ENCODE measurements around the gene TLE7. TPM values are rescaled to one million over a fixed set of nuclear protein-coding genes. Genes with fewer than 3 reads are reported as not detected.

Gene TLE7
- not detected for polyA plus RNA-seq (ENCODE audit: insufficient read length in 4 of 4)

DNA sequence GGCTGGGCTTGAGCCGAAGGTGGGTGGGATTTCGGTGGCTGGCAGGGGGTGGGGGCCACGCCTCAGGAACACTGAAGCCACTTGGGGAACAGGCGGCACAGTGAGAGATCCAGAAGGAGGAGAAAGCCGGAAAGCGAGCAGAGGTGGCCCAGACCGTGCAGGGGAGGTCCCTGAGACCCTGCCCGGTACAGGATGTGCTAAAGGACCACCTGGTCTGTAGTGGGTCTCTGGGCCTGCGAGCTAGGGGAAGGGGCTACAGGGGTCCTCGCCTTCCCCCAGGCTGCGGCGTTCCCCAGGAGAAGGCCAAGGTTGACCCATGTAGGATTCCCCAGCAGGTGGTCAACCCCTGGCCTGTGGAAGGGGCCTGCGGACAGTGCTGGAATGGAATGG is at the start of gene TLE7:
TLE7 (minus strand) TSS at position 4 of the 390 bp plus-strand sequence. CDS start 8,730 bp downstream, outside the sequence.
- DNase-seq (ENCODE audit: low read depth in 4 of 4, low spot score in 2 of 4), result no peak

GRCh38 chr16:71491054-71491453 is 49.2 kb upstream of the TLE7 start:
- DNase-seq (ENCODE audit: low read depth in 4 of 4, low spot score in 2 of 4), result no peak

GRCh38 chr16:71490361-71490760 is 48.5 kb upstream of the TLE7 start:
- DNase-seq (ENCODE audit: low read depth in 4 of 4, low spot score in 2 of 4), result no peak

DNA sequence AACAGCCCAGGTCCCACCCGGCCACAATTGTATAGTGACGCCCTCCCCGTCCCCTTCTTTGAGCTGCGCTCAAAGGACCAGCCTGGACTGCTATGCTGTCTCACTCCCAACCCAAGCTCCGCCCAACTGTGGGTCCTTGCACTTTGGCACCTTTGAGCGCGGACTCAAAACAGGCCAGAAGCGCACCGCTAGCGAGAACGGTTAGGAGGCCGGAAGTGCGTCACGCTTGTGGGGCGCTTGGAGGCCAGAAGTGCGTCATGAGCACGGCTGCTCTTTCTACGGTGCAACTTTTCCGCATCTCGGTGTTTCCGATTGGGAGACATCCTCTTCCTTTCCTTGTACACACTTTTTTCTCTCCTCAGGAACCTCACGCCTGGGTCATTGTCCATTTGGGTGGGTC is 47.3 kb upstream of the TLE7 start, which contains the start of gene ZNF19:
ZNF19 (minus strand) TSS at position 203 of the 400 bp plus-strand sequence. CDS start 7,210 bp downstream, outside the sequence.
- no peak for DNase-seq (ENCODE audit: low read depth in 4 of 4, low spot score in 2 of 4)

GRCh38 chr16:71484006-71484893 is 42.4 kb upstream of the TLE7 start:
- DNase-seq (ENCODE audit: low read depth in 4 of 4, low spot score in 2 of 4), result peak in 3 of 4 donors; percentile 79 to 84 (median 81)

DNA sequence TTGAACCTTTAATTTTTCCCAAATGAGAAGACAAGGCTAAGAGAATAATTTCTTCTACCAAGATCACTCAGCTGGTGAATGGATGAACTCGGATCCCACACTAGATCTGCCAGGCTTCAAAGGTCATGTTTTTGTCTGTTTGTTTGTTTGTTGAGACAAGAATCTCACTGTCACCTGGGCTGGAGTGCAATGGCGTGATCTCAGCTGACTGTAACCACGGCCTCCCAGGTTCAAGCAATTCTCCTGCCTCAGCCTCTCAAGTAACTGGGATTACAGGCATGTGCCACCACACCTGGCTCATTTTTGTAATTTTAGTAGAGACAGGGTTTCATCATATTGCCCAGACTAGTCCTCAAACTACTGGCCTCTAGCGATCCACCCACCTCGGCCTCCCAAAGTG is 40.7 kb upstream of the TLE7 start:
- DNase-seq (ENCODE audit: low read depth in 4 of 4, low spot score in 2 of 4), result no peak

DNA sequence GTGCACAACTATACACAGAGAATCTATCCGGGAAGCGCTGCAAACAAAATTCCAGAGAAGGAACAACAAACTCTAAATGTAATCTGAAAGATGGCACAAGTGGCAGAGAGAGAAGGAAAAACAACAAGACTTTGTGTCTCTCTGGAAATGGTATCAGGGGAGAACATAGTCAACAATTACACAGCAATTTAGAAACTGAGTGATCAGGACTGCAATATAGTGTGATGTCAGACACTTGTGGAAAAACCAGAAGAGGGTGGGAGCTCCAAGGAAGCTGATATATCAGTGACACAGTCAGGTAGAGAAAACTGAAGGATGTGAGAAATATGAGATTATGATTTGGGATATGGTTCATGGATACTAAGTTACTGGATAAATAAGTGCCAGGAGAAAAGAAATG is 39.1 kb upstream of the TLE7 start:
- DNase-seq (ENCODE audit: low read depth in 4 of 4, low spot score in 2 of 4), result no peak

DNA sequence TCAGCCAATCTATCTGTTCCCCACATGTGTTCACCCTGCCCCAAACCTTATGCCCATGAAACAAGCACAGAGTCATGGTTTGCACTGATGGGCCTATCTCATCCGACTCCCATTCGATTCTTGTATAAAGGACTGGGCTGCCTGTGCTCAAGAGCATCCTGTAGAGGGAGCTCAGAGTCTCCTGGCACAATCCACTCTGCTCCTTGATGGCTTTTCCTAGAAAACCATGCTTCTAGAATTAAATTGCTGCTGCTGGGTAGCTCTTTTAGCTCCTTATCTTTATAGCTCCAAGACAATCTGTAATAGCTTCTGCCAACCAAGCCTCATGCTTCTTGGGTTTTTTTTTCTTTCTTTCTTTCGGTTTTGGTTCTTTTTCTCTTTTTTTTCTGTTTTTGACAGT is 37.6 kb upstream of the TLE7 start:
- DNase-seq (ENCODE audit: low read depth in 4 of 4, low spot score in 2 of 4), result no peak

GRCh38 chr16:71476457-71477124 is 34.7 kb upstream of the TLE7 start:
- no peak for DNase-seq (ENCODE audit: low read depth in 4 of 4, low spot score in 2 of 4)

DNA sequence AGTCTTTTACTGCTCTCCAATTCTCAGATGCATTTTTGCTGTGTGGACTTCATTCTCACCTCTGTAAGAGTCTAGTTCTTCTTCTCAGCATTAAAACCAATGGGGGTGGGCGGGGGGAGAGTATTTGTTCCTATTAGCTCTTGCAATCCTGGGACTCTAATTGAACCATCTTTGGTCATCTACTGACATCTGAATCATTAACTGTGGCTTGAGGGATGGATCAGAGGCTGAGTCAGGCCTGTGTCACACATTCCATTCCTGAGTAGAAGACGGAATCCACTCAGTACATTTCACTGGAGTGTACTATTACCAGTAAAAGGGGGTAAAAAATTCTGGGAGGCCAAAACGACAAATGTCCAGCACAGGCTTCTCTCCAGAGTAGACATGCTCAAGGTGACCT is 33.0 kb upstream of the TLE7 start:
- DNase-seq (ENCODE audit: low read depth in 4 of 4, low spot score in 2 of 4), result no peak

- no peak for DNase-seq (ENCODE audit: low read depth in 4 of 4, low spot score in 2 of 4)
These were observed 32.0 kb upstream of the TLE7 start for GRCh38 chr16:71473891-71474290.

GRCh38 chr16:71472931-71473330 is 31.1 kb upstream of the TLE7 start:
- DNase-seq (ENCODE audit: low read depth in 4 of 4, low spot score in 2 of 4), result no peak

DNA sequence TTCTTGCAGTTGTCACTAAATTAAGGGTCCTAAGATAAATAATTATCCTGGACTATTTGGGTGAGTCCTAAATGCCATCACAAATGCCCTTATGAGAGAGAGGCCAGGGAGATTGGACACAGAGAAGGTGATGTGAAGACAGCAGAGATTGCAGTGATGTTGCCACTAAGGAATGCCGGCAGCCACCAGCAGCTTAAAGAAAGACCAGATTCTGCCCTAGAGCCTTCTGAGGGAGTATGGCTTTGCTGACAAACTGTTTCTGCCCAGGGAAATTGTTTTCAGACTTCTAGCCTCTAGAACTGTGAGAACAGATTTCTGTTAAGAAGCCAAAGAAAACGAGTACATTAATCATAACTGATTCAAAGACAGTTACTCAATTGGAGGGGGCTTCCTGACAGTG is 30.2 kb upstream of the TLE7 start:
- no peak for DNase-seq (ENCODE audit: low read depth in 4 of 4, low spot score in 2 of 4)

GRCh38 chr16:71467810-71468209 is 26.0 kb upstream of the TLE7 start:
- peak in 2 of 4 donors; percentile 40 to 41 for DNase-seq (ENCODE audit: low read depth in 4 of 4, low spot score in 2 of 4)

DNA sequence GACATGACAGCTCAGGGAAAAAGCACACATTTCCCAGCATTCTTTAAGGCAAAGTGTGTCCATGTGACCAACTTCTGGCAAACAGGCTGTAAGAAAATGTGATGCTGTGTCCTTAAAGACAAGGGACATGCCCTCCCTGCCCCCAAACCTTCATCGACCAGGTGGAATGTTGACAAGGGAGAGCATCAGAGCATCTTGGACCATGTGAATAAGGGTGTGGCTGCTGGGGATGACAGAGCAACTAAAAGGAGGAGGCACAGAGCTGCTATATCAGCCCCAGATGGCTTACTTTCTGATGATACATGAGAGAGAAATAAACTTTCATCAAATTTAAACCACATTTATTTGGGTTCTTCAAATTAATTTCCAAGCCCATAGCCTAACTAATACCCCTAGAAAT is 22.4 kb upstream of the TLE7 start:
- no peak for DNase-seq (ENCODE audit: low read depth in 4 of 4, low spot score in 2 of 4)

DNA sequence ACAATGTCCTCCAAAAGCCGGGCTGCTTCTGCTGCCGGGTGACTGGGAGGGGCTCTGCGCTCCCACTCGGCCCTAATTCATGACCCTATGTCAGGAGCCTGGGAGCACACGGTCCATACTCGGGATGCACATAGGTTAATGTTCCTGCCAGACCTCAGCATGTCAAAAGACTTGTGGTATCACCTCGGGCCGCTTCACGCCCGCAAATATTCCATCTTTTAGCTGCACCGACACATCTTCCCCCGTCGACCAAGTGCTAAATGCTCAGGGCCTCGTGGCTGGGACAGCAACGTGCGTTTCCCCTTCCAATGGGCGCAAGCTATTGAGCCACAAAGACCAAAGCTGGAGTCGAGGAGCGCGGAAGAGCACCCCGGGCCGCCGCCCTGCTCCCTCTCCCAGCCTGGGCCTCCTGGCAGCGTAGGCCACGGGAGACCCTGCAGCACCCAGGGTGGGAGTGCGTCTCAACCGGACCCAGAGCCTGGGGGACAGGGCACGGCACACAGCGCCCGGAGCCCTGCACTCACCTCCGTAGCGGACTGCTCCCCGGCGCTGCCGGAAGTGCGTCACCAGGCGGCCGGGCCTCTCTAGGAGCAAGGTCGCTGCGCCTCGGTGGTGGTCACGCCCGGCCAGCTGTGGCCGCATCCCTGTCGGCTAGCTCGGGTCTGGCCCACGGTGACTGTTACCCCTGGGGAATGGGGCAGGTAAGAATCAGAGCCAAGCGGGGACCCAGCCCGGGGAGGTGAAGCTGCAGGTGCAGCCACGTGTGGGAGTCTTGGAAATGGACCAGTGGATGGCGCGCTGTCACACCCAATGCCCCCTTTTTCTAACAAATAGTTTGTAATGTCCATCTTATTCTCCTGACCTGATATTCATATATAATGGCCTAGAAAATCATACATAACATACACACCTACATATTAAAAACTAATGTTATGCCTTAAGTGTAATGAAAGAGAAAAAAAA is 20.1 kb upstream of the TLE7 start, which contains the start of gene ZNF23:
ZNF23 (minus strand) TSS at position 562 of the 963 bp plus-strand sequence. CDS start 5,451 bp downstream, outside the sequence.
- DNase-seq (ENCODE audit: low read depth in 4 of 4, low spot score in 2 of 4), result peak in 3 of 4 donors; percentile 50 to 68 (median 68)

GRCh38 chr16:71460941-71461340 is 19.1 kb upstream of the TLE7 start:
- DNase-seq (ENCODE audit: low read depth in 4 of 4, low spot score in 2 of 4), result no peak

GRCh38 chr16:71460236-71460635 is 18.4 kb upstream of the TLE7 start:
- DNase-seq (ENCODE audit: low read depth in 4 of 4, low spot score in 2 of 4), result no peak

DNA sequence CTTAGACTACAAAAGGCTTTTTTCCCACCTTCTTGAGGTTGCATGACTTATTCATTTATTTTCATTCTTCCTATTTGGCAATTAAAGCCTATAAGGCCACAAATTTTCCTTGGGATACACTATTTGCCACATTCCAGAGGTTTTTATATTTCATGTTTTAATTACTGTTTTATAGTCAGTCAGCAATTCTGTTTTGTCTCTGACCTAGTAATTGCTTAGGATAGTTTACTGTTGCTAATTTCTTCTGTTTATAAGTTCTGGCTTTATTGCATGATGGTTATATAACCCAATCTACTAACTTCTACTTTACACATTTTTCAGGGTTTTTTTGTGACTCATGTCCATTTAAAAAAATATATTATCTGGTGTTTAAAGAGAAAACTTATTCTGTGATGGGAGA is 17.7 kb upstream of the TLE7 start:
- DNase-seq (ENCODE audit: low read depth in 4 of 4, low spot score in 2 of 4), result no peak

DNA sequence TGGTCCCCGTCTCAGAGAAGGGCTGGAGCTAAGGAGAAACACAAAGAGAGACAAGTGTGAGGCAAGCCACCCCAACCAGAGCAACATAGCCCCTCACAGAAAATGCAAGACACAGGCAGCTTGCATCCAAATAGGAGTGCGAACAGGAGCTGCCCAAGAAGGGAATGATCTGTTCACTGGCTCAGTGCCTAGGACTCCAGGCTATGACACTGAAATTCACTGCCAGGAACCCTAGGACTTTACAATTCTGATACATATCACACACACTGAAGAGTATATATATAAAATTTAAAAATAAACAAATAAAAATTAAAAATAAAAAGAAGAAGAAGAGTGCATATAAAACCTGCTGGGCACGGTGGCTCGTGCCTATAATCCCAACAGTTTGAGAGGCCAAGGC is 14.9 kb upstream of the TLE7 start:
- DNase-seq (ENCODE audit: low read depth in 4 of 4, low spot score in 2 of 4), result no peak

Measured in left renal cortex interstitium (tissue), 4 donors.